Parathyroid adenoma (tissue), 2 donors: ENCODE measurements around the gene FNDC11.

Experiments
- H2AFZ ChIP-seq: fragments of 300-600 bp; sonication (generic); one replicate; pipeline ENCODE4 v1.7.0; 2017; ENCODE audit warnings: antibody characterized with exemption, mild to moderate bottlenecking
- H3K27ac ChIP-seq: fragments of 300-600 bp; sonication (generic); one replicate; pipeline ENCODE4 v1.7.0; 2017
- H3K27me3 ChIP-seq: fragments of 300-600 bp; sonication (generic); one replicate; pipeline ENCODE4 v1.7.0; 2017; ENCODE audit warnings: low read length; ENCODE audit not compliant: control insufficient read depth, insufficient read depth
- H3K36me3 ChIP-seq: fragments of 300-600 bp; sonication (generic); one replicate; pipeline ENCODE4 v1.7.0; 2017; ENCODE audit warnings: low read length; ENCODE audit not compliant: control insufficient read depth, insufficient read depth
- H3K4me1 ChIP-seq: fragments of 300-600 bp; sonication (generic); one replicate; pipeline ENCODE4 v1.7.0; 2017; ENCODE audit warnings: control low read depth
- H3K4me2 ChIP-seq: fragments of 300-600 bp; sonication (generic); one replicate; pipeline ENCODE4 v1.7.0; 2017; ENCODE audit warnings: low read length
- H3K4me3 ChIP-seq: fragments of 300-600 bp; sonication (generic); one replicate; pipeline ENCODE4 v1.7.0; 2017; ENCODE audit warnings: low read depth, low read length
- H3K79me2 ChIP-seq: fragments of 300-600 bp; sonication (generic); one replicate; pipeline ENCODE4 v1.7.0; 2017; ENCODE audit warnings: control low read depth
- H3K9ac ChIP-seq: fragments of 300-600 bp; sonication (generic); one replicate; pipeline ENCODE4 v1.7.0; 2017; ENCODE audit warnings: mild to moderate bottlenecking
- H3K9me3 ChIP-seq: fragments of 300-600 bp; sonication (generic); one replicate; pipeline ENCODE4 v1.7.0; 2017; ENCODE audit warnings: low read length; ENCODE audit not compliant: control insufficient read depth
- TF ChIP-seq, protein P1 (sequence below): fragments of 300-600 bp; sonication (generic); IDR thresholded peaks from one replicate; pipeline ENCODE4 v1.7.0; 2017; ENCODE audit warnings: antibody characterized with exemption, mild to moderate bottlenecking
- donor health status: primary hyperparathyroidism.

Gene FNDC11

DNA sequence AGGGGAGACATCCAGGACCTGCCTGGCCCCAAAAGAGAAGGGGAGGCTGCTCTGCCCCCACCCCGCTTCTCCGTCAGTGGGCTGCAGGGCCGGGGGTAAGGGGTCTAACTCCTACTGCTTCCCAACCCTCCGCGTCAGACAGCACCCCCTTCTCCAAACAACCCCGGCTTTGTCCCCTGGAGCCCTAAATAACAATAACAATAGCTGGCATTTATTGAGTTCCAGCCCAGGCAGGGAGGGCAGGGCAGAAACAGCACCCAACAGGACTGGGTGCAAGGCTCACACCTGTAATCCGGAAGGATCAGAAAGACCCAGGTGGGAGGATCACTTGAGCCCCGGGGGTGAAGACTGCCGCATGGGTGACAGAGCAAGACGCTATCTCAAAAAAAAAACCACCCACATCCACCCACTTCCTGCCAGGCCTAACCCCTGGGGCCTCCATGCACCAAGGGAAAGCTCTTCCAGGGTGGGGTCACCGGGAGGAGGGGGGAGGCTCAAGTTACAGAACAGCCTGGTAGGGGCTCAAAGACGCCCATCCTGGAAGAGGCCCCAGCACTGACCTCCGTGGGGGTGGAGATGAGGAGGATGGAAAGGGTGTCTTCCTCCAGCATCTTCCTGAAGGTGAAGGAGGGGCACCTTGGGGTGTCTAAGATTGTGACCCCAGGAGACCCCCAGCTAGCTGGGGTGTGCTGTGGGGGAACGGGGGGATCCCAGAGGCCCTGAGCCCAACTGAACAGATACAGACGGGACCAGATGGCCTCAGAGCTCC is 1.3 kb upstream of the FNDC11 start:
- H2AFZ ChIP-seq: peak overlapping the region; percentile 22
- no peaks in the 10 kb centered on the region for H3K9me3 ChIP-seq
- TF ChIP-seq, protein P1, sequence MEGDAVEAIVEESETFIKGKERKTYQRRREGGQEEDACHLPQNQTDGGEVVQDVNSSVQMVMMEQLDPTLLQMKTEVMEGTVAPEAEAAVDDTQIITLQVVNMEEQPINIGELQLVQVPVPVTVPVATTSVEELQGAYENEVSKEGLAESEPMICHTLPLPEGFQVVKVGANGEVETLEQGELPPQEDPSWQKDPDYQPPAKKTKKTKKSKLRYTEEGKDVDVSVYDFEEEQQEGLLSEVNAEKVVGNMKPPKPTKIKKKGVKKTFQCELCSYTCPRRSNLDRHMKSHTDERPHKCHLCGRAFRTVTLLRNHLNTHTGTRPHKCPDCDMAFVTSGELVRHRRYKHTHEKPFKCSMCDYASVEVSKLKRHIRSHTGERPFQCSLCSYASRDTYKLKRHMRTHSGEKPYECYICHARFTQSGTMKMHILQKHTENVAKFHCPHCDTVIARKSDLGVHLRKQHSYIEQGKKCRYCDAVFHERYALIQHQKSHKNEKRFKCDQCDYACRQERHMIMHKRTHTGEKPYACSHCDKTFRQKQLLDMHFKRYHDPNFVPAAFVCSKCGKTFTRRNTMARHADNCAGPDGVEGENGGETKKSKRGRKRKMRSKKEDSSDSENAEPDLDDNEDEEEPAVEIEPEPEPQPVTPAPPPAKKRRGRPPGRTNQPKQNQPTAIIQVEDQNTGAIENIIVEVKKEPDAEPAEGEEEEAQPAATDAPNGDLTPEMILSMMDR: no peak
- no peaks in the 10 kb centered on the region for H3K79me2 ChIP-seq
- no peaks in the 10 kb centered on the region for H3K36me3 ChIP-seq
- H3K4me1 ChIP-seq: peaks cover 4% of the 10 kb centered on the region
- no peaks in the 10 kb centered on the region for H3K27me3 ChIP-seq
- H3K4me2 ChIP-seq: no peak overlapping the region
- H3K4me3 ChIP-seq: no peak overlapping the region
- no peak overlapping the region for H3K9ac ChIP-seq
- no peak overlapping the region for H3K27ac ChIP-seq

DNA sequence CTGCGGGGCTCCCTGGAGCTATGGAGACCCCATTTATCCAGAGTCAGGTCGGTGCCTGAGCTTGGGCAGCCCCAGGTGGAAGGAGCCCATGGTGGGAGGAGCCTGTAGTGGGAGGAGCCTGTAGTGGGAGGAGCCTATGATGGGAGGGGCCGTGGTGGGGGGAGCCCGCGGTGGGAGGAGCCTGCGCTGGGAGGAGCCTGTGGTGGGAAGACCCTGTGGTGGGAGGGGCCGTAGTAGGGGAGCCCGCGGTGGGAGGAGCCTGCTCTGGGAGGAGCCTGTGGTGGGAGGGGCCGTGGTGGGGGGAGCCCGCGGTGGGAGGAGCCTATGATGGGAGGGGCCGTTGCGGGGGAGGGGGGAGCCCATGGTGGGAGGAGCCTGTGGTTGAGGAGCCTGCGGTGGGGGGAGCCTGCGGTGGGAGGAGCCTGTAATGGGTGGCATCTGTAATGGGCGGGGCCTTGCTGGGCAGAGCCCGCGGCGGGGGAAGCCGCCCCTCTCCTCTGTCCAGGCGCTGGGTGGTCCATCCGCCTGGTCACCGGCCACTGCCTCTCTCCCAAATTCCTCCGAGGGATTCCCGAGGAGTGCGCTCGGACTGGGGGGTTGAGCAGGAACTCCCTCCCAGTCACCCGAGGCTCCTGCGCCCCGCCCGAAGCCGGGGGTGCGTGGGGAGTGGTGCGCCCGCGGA is 567 bp upstream of the FNDC11 start:
- TF ChIP-seq, protein P1: no peak
- Histone ChIP-seq H3K4me1 (peaks cover 4% of the 10 kb centered on the region), H3K4me3 (peak overlapping the region; percentile 18), H3K27me3 (no peaks in the 10 kb centered on the region), H3K9ac (no peak overlapping the region), H3K79me2 (no peaks in the 10 kb centered on the region), H3K27ac (no peak overlapping the region), H3K9me3 (no peaks in the 10 kb centered on the region), H2AFZ (peak overlapping the region; percentile 55), H3K36me3 (no peaks in the 10 kb centered on the region), H3K4me2 (peak overlapping the region; percentile 70)

DNA sequence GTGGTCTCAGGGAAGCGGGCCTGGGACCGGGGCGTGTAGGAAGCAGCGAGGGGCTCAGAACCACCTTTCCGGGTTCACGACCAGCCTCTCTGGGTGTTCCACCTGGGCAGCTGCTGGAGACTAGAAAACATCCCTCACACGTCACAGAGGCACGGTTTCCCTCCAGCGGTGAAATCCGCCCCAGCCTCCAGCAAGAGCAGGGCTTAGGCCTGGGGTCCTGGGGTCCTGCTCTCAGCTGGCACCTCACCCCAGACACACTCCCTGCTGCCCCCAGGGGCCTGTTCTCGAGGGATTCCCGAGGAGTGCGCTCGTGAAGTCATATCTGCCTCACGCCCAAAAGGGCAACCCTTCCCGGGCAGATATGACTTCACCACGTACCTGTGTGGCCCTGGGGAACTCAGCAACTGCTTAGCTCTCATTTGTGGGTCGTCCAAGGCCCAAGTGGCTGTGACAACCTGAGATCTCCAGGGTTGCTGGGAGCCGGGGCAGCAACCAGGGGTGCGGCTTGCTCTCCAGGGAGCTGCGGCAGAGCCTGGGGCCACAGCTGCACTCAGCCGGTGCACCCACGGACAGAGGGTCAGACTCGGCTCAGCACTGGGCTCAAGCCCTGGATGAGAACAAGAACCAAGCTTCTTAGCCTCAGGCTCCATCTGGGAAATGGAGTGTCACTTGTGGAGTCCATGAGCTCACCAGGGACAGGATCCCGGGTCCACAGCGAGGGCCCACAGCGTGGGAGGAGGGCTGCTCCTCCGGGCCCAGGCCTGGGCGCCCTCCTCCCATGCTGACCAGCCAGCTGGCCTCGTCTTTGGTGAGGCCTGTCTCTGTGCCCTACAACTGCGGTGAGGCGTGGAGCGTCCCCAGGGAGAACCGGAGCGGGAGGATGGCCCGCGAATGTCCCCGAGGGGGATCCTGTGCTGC is 661 bp downstream of the FNDC11 start:
- Histone ChIP-seq H3K27me3 (no peaks in the 10 kb centered on the region), H3K36me3 (no peaks in the 10 kb centered on the region), H3K4me2 (no peak overlapping the region), H2AFZ (no peak overlapping the region), H3K4me1 (peaks cover 4% of the 10 kb centered on the region), H3K79me2 (no peaks in the 10 kb centered on the region), H3K9ac (no peak overlapping the region), H3K9me3 (no peaks in the 10 kb centered on the region), H3K27ac (no peak overlapping the region), H3K4me3 (no peak overlapping the region)
- TF ChIP-seq, protein P1: no peak

DNA sequence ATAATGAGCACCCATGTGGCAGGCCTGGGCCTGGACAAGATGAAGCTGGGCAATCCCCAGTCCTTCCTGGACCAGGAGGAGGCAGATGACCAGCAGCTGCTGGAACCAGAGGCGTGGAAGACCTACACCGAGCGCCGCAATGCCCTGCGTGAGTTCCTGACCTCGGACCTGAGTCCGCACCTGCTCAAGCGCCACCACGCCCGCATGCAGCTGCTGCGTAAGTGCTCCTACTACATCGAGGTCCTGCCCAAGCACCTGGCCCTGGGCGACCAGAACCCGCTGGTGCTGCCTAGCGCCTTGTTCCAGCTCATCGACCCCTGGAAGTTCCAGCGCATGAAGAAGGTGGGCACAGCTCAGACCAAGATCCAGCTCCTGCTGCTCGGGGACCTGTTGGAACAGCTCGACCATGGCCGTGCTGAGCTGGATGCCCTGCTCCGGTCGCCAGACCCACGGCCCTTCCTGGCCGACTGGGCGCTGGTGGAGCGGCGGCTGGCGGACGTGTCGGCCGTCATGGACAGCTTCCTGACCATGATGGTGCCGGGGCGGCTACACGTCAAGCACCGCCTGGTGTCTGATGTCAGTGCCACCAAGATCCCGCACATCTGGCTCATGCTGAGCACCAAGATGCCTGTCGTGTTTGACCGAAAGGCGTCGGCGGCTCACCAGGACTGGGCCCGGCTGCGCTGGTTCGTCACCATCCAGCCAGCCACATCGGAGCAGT is 1.9 kb downstream of the FNDC11 start:
- Histone ChIP-seq H3K79me2 (no peaks in the 10 kb centered on the region), H3K36me3 (no peaks in the 10 kb centered on the region), H3K9ac (no peak overlapping the region), H3K4me1 (peaks cover 4% of the 10 kb centered on the region), H3K27ac (no peak overlapping the region), H3K4me2 (no peak overlapping the region), H3K9me3 (no peaks in the 10 kb centered on the region), H3K4me3 (no peak overlapping the region), H3K27me3 (no peaks in the 10 kb centered on the region), H2AFZ (no peak overlapping the region)
- TF ChIP-seq, protein P1: no peak
